ENCODE data around the gene SCNN1B.
"Not testable (repeated sequence)": the region's sequence is repeated elsewhere in the genome, so short reads cannot be mapped to it uniquely, and the experiment has no call there.

The SCNN1B gene

DNA sequence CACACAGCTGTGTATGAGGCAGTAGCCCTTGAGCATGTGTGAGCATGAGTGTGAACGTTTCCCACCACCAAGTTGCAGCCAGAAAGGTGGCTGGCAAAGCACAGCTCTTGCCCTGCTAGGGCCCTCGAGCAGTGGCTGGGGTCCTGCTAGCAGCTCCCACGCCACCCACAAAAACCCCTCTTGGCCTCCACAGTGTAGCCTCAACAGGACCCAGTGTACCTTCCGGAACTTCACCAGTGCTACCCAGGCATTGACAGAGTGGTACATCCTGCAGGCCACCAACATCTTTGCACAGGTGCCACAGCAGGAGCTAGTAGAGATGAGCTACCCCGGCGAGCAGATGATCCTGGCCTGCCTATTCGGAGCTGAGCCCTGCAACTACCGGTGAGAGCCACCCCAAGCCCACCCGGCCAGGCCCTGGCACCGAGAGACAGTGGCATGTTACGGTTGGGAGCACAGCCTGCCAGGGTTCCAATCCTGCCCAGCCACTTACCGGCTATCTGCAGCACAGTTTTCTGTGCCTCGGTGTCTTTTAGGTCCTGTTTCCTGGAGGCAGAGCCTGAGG is 53.1 kb downstream of the SCNN1B start:
- DNase-seq (ENCODE audit: low spot score), result no peak

GRCh38 chr16:23356941-23357340 is 54.8 kb downstream of the SCNN1B start:
- no peak for DNase-seq (ENCODE audit: low spot score)

DNA sequence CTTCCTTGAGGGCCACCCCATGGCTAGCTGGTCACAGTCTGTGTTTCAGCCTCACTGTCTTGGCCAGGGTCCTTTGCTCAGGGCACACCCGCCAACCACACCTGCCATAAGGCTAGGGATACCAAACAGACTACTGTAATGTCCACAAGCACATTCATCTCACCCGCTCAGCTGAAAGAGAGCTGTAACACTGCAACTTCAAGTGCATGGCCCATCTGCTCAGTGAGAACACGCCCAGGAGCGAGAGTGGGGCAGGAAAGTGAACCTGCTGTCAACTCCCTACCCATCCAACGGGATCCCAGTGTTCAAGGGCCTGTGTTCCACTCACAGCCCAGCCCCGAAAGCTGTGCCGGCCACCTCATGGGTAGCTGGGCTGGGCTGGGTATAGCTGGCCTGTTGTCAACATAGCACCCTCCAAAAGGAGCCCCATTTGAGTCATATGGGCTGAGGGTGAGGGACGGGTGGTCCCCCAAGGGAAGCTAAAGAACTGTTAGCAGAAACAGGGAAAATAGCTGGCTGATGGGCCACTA is 55.7 kb downstream of the SCNN1B start:
- DNase-seq (ENCODE audit: low spot score), result no peak

DNA sequence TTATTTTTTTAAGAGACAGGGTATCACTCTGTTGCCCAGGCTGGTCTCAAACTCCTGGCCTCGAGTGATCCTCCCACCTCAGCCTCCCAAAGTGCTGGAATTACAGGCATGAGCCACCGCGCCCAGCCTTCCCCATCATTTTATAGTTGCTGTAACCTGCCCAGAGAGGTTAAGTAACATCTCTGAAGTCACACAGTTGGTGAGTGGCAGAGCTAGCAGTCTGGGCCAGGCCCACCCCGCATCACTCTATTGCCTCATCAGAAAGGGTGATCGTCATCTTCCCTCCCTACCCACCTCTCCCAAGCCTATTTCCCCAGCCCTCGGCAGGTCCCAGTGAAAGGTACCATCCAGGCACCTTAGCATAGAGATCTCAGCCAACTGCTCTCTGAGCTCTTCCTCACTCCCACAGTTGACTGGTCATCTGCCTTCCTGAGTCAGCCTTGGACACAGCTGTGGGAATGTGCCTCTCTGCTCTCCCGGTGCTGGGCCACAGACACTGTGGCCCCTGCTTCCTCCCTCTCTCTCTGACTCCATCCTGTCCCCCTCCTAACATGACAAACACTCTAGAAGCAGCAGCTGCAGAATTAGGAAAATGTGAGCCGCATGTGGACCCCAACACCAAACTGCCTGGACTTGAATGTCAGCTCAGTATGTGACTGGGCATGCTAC is 57.1 kb downstream of the SCNN1B start:
- DNase-seq (ENCODE audit: low spot score), result no peak

DNA sequence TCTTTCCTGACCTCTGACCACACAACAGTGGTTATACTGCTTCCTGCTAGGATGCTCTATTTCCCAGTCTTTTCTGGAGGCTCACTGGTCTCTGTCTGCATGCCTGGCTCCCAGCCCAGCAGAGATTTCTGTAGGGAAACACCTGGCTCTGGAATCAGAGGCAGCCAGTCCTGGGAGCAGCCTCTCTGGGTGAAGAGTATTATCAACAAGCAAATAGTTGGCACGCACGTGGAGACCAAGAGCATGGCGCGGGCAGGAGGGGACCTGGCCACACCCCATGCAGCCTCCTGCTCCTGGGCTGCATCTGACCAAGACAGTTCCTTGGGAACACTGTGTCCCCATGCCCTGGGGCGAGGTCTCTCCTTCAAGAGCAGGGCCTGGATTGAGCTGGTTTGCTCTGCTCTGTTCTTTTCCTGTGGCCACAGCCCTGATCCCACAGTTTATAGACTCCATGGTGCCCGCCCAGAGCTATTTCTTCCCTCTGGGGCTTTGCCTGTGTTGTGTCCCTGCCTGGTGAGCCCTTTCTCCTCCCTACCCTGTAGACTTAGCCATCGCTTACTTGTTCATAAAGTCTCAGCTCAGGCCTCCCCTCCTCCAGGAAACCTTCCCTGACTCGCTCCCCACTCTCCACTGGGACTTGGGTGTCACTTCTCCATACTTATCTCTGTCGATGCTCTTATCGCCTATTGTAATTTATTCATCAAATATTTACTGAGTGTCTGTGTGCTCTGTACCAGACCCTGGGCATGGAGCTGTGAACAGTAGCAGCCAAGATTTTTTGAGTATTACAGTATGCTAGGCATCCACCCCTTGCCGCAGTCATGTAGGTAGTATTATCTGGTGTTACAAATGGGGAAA is 60.6 kb downstream of the SCNN1B start:
- DNase-seq (ENCODE audit: low spot score), result no peak

DNA sequence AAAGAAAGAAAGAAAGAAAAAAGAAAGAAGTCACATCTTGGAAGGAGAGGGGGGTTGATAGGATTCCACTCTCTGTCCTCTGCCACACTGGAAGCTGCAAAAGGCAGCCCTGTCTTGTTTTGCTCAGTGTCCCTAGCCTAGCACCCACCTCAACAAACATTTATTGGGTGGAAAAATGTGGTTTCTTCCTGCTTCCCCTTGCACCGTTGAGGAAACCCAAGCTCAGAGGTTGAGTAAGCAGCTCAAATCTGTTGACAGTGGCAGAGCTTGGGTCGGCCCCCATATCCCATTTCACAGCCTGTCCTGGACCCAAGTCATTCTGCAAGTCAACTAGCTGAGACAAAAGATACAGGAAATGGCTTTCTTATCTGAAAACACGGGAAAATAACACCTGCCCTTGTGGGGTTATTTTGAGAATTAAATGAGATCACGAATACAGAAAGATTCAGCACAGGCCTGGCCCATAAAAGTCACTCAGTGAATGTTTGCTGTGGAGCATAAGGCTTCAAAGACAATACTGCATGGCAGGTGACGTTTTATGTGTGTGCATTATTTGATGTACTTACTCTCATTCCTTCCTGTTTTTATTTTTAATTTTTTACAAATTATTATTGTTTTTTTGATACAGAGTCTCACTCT is 63.6 kb downstream of the SCNN1B start:
- no peak for DNase-seq (ENCODE audit: low spot score)

GRCh38 chr16:23366341-23366740 is 64.2 kb downstream of the SCNN1B start:
- not testable (repeated sequence) for DNase-seq (ENCODE audit: low spot score)

DNA sequence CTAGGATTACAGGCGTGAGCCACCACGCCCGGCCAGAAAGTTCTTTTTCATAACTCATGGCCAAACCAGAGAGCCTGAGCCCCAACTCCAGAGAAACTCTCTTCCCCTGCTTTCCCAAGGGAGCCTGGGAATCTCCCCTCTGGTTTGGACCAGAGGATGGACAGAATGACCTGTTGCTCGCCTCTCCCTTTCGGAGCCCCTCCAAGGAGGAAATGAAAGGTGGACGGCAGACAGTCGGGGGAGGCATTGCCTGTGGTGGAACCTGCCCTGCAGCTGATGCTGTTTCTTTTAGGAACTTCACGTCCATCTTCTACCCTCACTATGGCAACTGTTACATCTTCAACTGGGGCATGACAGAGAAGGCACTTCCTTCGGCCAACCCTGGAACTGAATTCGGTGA is 65.5 kb downstream of the SCNN1B start:
- no peak for DNase-seq (ENCODE audit: low spot score)

DNA sequence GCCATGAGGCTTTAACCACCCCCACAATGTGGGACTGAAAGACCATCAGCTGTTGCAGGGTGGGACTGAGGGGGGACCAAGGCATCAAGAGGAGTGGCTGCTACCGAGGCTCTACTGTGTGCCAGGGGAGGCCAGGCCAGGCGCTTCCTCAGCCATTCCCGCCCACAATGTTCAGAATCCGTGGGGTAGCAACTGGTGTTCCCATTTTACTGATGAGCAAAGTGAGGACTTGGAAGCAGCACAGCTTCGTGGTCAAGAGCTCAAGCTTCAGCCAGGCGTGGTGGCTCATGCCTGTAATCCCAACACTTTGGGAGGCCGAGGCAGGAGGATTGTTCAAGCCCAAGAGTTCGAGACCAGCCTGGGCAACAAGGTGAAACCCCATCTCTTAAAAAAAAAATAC is 65.9 kb downstream of the SCNN1B start:
- DNase-seq (ENCODE audit: low spot score), result no peak

GRCh38 chr16:23368469-23368868 is 66.4 kb downstream of the SCNN1B start:
- no peak for DNase-seq (ENCODE audit: low spot score)

DNA sequence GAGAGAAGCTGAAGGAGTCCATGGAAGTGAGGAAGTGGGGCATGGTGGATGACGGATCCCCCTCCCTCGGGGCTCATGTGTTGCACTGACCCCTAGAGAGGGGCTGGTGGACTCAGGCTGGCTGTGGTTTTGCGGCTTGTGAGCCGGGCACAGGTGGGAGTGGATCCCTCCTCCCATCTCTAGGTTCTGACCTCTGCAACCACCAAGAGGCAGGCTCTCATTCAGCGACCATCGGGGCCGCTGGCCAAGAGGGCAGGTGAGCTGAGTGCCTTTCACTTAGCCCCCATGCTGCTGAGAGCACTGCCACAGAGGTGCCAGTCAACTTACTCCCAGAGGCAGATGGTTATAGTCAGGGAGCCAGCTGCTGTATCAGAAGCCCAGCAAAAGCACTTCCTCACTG is 67.3 kb downstream of the SCNN1B start:
- DNase-seq (ENCODE audit: low spot score), result no peak

GRCh38 chr16:23371368-23371767 is 69.3 kb downstream of the SCNN1B start:
- no peak for DNase-seq (ENCODE audit: low spot score)

DNA sequence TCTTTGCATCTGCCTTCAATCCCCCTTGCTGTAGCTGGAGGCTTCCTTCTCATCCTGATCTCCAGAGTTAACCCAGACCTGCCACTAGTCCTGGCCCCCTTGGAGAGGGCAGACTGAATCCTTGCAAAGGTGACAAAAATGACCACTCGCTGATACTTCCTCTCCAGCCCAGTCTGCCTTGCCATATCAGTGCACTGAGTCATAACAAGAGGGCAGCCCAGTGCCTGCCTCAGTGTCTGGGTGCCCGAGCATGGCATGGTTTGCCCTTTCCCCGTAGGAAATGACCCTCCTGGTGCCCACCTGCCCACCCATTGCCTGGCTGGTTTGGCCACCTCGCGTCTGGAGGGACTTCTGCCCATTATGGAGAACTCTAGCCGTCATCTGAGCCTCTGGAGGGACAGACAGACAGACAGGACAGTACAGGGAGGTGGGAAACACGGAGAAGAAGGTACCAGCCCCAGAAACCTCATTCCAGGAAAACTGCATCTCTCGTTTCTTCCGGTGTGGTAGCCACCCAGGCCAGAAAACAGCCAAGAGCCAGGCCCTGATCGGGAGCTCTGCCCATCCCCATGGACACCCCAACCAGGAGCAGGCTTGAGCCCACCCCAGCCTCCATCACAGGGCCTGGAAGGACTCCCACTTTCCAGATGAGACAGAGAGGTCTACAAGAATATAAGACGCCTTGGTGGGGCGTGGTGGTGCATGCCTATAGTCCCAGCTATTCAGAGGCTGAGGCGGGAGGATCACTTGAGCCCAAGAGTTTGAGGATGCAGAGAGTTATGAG is 71.5 kb downstream of the SCNN1B start:
- DNase-seq (ENCODE audit: low spot score), result no peak

DNA sequence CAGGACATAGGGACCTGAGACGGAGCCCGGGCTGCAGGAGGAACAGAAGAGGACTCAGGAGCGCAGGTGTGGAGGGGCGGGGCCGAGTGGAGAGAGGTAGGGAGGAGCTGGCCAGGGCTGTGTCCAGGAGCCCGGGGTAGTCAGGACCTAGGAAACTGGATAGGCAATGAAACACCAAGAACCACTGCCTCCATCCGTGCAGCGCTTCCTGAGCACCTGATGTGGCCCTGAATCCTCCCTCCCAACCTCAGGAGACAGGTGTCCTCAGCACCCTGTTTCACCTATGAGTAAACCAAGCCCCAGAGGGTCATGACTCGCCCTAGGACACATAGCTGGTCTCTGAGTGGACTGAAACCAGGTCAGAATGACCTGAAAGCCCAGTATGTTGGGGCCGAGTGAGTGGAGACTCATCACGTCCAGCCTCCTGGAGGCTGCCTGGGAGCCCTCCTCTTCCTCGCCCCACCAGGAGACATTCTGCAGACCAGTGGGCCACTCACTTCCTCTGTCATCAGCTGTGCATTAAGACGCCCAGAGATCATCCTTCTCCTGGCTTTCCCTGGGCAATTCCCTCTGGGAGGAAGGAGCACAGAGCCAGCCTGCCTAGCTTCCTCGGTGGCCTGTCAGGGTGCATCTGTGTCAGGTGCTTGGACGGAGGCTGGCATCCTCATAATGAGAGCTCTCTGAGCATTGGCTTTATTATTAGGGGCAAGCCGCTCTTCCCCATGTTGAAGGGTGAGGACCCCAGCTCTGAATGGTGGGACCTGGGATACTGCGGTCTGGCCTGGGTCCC is 72.8 kb downstream of the SCNN1B start:
- DNase-seq (ENCODE audit: low spot score), result no peak

- DNase-seq (ENCODE audit: low spot score), result no peak
Observed at GRCh38 chr16:23375643-23376042, 73.5 kb downstream of the SCNN1B start.

GRCh38 chr16:23377071-23377931 is 75.2 kb downstream of the SCNN1B start:
- no peak for DNase-seq (ENCODE audit: low spot score)

DNA sequence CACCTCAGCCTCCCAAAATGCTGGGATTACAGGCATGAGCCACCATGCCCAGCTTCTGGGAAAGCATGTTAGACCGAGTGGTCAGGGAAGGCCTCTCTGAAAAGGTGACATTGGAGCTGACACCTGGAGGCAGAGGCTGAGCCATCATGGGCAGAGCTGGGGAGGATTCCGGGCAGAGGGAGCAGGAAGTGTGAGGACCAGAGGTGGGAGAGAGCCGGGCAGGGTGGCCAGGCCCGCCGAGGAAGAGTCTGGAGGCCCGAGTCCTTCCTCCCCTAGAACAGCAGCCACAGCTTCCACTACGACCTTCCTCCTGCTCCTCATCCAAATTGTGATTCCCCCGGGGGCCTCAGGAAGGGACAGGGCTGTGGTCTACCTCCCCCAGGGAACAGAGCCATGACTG is 76.2 kb downstream of the SCNN1B start:
- DNase-seq (ENCODE audit: low spot score), result no peak

- no peak for DNase-seq (ENCODE audit: low spot score)
Observed at GRCh38 chr16:23378921-23379320, 76.8 kb downstream of the SCNN1B start.

- DNase-seq (ENCODE audit: low spot score), result no peak
Observed at GRCh38 chr16:23379707-23380106, 77.6 kb downstream of the SCNN1B start.

DNA sequence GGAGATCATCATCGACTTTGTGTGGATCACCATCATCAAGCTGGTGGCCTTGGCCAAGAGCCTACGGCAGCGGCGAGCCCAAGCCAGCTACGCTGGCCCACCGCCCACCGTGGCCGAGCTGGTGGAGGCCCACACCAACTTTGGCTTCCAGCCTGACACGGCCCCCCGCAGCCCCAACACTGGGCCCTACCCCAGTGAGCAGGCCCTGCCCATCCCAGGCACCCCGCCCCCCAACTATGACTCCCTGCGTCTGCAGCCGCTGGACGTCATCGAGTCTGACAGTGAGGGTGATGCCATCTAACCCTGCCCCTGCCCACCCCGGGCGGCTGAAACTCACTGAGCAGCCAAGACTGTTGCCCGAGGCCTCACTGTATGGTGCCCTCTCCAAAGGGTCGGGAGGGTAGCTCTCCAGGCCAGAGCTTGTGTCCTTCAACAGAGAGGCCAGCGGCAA is 78.4 kb downstream of the SCNN1B start:
- no peak for DNase-seq (ENCODE audit: low spot score)

All from CD4-positive, alpha-beta T cell treated with Interleukin-6 at 100 ng/mL for 8 hours (primary cell).